Stimulated activated CD4-positive, alpha-beta T cell treated with anti-CD3 and anti-CD28 coated beads, TNF-alpha, amount 100 ng/mL, for 4 hours (primary cell): ENCODE measurements around the gene PKHD1.

Experiments
- DNase-seq, 3 experiments: peaks; one replicate each; pipeline ENCODE4 v3.0.0-alpha.2; 2020; ENCODE audit warnings: low read depth in 3 of 3

Gene PKHD1

DNA sequence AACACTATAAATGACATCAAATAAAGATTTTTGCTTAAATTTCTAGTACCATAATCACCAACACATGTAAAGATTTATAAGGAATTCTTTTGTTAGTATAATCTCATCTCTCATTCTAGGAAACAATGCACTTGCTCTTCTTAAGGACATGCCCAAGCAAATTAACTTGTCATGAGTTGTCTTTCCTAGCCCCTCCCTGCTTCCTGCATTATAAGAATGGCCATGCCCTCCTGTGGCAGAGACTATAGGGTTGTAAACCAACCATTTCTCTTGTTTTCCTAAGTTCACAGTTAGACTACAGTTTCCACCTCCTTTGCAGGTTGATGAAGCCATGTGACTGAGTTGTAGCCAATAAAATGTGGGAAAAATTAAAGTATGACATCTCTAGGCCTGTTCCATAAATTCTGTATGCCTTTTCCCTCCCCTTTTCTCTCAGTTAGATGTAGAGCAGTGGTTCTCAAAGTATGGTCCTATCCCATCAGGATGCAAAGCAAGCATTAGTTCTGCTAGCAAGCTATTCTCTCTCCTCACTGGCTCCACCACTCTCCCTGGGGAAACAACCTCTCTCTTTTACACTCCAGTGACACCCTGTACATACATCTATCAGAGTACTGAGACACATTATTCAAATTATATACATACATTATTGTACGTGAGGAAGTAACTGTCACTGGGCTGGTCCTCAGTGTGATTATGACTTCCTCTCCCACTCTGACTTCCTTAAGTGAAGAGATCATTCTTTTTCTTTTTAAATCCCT lies 295.0 kb downstream of the PKHD1 start:
- no peak for DNase-seq

DNA sequence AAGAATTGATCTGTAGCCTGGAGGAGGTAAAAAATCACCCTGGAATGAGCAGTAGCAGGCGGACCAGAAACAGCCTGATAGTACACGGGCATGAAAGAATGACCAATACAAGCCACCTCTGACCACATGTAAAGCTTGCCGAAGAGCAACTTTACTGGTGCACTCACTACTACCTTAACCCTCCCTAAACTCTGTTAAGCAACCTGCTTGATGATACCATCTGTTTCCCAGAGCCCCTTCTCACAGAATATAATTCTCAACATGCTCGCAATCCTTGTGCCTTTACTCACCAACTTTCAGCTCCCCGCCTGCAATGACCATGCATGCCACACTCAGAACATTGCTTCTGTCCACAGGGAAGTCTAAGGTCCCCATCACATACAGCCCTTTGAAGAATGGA lies 296.5 kb downstream of the PKHD1 start:
- DNase-seq, result no peak

DNA sequence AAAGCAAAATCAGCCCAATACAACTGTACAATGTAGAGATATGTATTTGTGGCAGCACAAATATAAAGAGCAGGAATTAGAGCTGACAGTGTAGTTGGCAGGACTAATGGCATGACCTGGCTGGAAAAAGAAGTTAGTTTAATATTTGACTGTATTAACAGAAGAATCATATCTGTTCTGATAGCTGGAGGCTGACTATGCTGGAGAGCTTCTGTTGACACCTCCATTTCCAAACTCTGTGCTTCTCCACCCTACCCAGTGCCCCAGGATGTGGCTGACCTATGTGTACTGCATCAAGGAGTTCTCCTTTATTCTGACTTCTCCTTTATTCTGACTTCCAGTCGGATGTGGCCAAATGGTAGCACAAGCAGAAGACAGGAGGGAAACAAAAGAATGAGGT lies 299.3 kb downstream of the PKHD1 start:
- DNase-seq, result no peak

DNA sequence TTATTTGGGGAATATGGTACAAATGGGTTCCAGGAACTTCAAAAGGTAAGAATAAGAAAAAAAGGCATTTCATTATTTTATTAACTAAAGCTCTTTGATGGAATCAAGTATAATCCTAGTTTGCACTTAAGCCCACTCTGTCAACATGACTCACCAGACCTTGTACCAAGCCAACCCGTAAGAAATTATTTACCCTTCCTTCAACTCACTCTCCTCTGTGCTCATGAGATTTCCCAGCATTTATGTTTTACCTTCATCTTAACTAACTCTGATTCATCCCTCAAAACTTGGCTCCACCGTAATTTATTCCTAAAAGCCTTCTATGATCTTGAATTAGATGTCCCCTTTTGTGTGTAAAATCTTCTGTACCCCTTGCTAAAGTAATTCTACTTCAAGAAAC lies 308.7 kb downstream of the PKHD1 start:
- no peak for DNase-seq

DNA sequence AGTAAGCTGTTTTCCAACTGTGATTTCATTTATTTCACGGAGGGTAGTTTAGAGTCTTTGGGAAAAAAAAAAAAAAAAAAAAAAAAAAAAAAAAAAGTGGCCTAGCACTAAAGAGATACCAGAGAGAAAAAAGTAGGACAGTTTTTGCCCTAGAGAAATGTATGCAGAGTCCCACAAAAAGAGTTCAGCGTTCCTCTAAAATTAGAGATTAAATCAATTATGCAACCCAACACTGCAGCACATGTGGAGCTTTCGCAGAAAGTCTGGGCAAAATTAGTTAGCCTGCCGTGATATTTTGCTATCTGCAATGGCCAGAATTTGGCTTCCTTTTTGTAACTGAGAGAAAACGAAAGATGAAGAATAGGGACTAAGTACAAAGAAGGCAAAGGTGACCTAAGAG lies 309.8 kb downstream of the PKHD1 start:
- no peak for DNase-seq

DNA sequence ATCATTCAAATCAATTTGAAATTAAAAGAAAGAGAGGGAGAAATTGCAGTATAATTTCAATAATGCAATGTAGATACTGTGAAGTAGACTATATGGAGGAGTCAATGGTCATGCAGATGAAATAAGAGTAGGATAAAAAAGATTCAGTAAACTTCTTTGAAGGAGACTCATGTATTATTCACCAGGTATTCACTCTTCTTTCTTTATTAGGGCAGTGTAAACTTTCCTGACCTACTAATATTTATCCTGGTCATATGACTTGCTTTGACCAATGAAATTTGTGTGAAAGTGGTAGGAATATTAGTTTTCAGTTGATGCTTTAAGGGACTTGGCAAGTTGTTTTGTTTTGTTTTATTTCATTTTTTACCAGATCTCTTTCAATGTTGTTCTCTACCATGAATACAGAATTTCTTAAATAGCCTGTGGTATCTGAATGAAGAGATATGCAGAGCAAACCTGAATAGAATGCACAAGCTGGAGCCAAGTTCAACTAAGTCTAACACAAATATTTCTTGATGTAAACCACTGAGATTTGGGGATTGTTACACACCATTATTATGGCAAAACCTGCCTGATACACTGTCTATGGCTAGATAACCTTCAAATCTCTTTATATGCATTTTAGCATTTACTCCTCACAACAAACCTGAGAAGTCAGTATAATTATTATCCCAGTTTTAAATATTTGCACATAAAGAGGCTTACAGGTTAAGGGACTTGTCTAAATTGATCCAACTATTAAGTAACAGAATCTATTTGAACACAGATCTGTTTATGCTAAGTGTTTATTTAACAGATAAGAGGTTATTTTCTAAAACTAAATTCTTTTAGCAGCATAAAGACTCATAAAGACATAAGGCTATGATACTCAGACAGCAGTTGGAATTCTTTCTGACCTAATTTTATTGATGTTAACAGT lies 311.2 kb downstream of the PKHD1 start:
- DNase-seq, result no peak

DNA sequence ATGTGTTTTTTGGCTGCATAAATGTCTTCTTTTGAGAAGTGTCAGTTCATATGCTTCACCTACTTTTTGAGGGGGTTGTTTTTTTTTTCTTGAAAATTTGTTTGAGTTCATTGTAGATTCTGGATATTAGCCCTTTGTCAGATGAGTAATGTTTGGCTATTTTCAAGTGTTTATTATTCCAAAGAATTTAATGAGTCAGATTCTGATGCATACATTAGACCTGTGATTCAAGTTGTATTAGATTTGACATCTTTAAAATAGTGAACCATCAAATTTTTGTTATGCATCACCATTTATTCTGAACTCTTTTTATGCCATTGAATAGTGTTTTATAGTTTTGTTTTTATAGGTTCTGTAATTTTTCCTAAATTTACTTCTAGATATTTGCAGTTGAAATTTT lies 319.3 kb downstream of the PKHD1 start:
- DNase-seq, result no peak

DNA sequence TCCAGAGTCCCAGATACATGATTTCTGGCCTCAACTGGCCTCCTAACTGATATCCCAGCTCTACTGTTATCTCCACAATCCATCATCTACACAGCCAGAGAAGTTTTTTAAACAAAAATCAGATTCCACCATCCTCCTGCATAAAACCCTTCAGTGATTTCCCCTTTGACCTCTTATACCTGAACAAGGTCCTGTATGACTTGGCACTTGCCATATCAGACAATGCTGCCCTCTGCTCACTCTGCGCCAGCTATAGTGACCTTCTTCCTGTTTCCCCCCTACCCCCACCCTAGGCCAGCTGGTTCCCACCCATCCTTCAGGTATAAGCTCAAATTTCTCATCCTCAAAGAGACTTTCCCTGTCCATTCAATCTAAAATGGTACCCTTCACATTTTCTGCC lies 322.2 kb downstream of the PKHD1 start:
- DNase-seq, result no peak

DNA sequence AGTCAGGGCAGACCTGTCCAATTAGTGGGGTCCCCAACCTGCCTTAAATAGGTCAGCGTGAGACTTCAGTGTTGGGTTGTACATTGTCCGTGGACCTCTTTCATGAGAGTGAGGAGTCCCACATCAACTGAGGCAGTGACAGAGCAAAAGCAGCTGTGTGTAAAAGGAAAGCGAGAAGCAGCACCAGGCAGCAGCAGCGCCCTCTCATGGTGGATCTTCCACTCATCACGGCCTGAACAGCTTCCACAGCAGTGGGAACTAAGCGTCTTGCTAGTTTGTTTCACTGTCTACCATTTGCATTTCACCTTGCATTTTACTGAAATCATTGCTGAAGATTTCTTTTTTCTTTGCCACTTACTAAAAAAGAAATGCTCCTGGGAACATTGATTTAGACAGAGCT lies 333.8 kb downstream of the PKHD1 start:
- no peak for DNase-seq

DNA sequence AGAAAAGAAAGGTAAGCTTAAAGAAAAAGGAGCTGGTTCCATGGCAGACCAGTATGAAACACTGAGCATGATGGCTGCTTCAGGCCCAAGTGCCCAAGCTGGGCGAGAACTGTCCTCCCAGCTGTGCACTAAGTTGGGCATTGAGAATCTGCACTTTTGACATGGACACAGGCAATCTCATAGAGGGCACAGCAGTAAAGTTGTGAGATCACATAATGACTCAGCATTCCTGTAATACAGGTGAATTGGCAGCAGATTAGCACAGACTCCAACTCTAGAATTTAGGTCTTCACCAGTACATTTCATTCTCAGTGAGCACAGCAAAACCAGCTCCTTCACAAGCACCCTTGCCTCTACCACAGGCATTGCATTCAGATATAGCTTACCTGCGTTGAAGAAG lies 343.4 kb downstream of the PKHD1 start:
- DNase-seq, result no peak

DNA sequence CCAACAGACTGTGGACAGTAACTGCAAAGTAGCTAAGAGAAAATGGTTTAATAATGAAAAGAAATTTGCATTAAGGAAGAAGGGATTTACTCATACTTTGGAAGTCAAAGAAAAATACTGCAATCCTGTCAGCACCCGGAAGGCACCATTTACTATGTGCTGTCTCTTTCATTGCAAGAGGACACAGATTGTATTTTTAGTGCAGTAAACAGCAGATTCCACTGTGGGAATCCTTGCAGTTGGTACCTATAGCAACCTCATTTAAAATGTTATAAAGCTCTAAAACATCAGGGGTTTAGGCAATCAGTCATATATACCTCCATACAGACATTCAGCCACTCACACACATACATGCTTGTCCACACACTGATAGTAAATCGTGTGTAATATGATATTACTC lies 346.8 kb downstream of the PKHD1 start:
- no peak for DNase-seq

DNA sequence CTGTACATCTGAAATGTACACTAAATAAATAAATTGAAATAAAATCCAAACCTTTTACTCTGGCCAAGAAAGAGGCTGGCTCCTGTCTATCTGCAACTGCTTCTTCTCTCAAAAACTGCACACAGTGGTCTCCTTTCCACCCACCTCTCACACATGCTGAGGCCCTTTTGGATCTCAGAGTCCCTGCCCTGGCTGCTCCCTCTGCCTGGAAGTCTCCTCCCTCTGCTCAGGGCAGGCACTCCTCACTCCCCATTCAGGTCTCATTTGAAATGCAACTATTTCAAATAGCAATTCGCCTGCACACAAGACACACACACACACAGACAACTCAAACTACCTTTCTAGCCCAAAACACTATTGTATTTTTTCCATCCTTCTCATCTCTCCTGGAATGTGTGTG lies 348.8 kb downstream of the PKHD1 start:
- DNase-seq, result no peak

DNA sequence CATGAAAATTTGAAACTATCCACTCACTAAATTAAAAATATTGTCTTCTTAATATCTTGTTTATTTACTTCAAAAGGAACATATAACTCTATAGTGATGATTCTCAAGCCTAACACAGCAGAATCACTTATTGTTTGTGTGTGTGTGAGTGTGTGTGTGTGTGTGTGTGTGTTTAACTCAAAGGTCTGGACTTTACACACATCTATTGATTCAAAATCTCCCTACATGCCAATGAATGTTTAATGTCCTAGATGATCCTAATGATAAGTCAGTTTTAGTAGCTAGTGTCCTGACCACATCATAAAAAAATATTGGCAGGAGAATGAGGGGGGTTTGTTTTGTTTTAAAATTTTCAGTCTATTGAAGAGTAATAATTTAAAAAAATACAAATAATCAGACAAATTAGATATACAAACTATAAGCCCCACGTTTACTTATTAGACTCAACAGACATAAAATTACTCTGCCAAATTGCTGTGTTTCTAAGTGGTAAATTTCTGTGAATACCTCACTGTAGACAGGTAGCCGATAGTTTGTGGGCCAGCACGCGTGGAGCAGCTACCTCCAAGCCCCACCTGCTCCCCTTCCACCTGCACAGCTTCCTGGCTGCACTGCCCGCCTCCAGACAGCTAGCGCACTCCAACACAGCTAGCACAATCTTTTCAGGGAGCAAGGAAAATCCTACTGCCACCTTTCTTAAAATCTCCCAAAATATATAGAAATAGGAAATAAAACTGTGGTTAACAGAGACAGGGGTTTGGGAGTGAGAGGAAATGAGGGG lies 349.6 kb downstream of the PKHD1 start:
- no peak for DNase-seq

DNA sequence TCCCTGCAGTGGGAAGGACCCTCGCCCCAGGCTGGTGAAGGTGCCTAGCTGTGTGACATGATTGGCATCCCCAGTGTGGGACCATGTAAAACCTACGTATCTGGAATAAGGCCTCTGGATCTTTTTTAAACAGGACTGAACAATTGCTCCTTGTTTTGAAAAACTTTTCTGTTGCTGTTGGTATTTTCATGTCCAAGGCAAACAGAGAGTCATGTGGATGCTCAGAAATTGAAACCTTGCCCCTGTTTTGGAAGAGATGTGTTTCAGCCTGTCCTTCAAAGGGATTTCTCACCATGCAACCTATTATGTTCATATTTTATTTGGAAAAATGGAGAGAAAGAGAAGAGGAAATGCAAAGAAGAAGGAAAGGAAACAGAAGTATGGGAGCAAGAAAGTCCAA lies 362.3 kb downstream of the PKHD1 start:
- no peak for DNase-seq

DNA sequence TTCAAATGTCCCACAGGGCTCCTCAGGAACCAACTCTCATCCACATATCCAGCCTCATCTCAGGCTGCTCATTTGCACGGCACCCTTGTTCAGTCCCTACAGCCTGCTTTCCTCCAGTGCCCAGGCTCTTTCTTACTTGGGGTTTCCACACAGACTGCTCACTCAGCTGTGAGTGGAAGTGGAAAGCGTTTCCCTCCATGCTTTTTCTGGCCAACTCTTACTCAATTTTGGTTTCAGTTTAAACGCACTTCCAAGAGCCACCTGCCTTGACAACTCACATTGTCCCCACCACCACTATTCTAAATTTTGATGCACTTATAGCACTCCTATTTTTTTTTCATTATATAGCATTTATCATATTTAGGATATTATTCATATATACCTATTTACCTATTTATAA lies 367.1 kb downstream of the PKHD1 start:
- no peak for DNase-seq

DNA sequence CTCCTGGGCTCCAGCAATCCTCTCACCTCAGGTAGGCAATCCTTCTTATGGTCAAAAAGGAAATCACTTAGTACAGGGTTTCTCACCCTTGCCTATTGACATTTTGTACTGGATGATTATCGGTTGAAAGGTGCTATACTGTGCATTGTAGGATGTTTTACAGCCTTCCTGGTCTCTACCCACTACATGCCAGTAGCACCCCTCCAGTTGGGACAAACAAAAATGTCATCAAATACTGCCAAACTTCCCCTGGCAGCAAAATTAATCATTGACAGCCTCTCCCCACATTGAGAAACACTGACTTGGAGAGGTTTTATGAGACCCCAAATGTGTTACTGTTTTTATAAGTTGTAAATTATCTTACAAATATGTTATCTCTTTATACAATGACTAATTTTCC lies 368.1 kb downstream of the PKHD1 start:
- no peak for DNase-seq

DNA sequence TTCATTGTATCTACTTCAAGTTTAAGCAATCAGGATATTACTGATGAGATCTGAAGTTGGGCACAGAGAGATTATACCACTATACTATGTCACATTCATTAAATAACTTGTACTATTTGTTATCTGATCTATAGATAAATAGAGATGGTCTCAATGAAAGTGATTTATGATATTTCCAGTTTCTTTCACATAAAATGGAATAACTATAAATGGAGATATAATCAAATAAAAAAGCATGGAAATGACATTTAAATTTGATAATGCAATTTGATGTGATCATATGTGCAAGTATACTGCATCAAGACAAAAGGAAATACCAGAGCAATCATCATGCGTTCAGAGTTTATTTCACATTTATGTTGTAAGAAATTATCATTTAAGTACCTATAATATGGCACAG lies 368.9 kb downstream of the PKHD1 start:
- DNase-seq, result no peak

DNA sequence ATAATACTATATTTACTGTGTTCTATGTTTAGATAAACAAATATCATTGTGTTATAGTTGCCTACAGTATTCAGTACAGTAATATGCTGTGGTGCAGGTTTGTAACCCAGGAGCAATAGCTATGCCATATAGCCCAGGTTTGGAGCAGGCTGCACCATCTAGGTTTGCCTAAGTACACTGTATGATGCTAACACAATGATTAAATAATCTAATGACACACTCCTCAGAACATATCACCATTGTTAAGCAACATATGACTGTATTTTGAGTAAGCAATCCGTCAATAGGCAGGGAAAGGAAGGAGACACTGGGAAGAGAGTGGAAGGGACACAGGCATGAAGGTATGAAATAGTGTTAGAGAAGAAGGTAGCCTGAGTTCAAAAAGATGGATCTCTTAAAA lies 369.9 kb downstream of the PKHD1 start:
- DNase-seq, result no peak

DNA sequence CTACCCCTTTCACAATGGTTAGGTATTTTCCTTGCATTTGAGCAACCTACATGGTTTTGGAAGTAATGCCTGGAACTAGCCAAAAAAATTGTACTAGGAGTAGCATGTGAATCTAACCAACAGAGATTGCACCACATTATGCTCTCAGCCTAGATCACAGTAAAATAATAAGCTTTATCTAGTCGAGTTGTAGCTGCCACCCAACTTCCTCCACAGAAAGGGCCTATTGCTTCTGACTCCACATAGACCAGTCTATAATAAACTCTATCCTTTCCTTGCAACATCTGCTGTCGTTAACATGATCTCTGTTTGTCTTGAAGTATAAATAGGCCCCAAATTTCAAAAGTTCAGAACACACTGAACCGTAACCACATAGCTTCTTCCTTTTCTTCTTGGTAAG lies 375.5 kb downstream of the PKHD1 start:
- DNase-seq, result no peak

DNA sequence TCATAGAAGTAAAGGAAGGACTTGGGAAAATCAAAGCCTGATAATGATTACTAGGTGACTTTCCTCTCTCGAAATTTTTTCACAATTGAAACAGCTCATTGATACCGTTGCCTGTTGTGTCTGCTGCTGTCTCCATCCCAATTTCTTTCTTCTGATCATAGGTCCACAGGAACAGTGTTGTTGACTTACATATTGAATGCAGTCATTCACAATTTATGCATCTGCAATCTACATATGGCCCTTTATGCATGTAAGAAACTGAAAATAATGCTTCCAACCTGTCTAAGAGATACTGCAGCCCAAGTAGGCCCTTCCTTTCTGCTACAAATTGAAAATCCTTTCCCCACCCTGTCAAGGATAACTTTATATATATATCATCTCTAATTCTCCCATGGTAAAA lies 381.3 kb downstream of the PKHD1 start:
- DNase-seq, result no peak

DNA sequence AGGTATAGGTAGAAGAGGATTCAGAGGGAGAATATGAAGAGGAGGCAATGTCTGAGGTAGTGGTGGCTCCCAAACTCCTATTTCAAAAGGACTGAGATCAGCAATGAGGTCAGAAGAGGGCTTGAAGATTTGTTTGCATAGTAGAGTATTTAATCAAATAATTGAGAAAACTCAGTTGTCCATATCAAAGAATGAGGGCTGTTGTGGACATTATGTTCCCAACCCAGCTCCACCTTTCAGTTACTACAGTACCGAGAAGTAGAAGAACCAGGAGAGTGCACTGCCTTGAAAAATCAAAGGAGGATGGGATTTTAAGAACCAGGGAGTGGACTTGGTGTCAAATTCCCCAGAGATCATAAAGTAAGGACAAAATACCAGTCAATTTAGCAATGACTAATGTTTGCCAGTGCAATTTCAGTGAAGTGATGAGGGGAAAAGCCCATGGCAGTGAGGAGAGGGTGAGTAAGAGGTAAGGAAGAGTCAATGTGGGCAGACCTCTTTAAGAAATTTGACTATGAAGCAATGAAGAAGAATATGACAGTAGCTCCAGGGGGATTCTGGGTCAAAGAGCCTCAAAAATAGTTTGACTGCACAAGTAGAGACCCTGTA lies 382.4 kb downstream of the PKHD1 start:
- no peak for DNase-seq

DNA sequence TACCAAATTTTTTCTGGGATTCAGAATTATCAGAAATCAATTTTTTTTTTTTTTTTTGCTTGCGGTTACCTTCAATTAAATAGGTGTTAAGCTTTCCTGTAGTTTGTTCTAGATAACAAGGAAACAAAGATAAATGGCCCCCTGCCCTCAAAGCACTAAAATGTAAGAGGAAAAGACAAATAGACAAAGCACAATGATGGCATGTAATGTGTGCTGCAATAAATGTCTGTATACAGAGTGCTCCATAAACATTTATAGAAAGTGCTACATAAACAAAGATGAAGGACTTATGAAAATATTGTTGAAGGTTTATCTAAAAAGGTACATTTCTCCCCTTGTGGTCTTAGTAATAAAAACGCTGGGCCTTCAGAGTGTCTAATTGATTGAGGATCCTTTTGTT lies 384.6 kb downstream of the PKHD1 start:
- DNase-seq, result no peak
